ENCODE results near the gene RPGRIP1L.
A peak's percentile ranks its signal among the peaks of the same experiment; 100 is the strongest.
"Not testable (repeated sequence)": the region's sequence is repeated elsewhere in the genome, so short reads cannot be mapped to it uniquely, and the experiment has no call there.

Gene RPGRIP1L

GRCh38 chr16:53711390-53711789, 7.7 kb upstream of the RPGRIP1L start:
- no peak for DNase-seq

GRCh38 chr16:53708490-53708889, 4.8 kb upstream of the RPGRIP1L start:
- no peak for DNase-seq

GRCh38 chr16:53707671-53708070, 4.0 kb upstream of the RPGRIP1L start:
- DNase-seq: no peak

- DNase-seq: no peak
These were observed 770 bp upstream of the RPGRIP1L start for GRCh38 chr16:53704445-53704813.

GRCh38 chr16:53698271-53698670, 5.4 kb downstream of the RPGRIP1L start:
- not testable (repeated sequence) for DNase-seq

- no peak for DNase-seq
These were observed 8.6 kb downstream of the RPGRIP1L start for GRCh38 chr16:53695070-53695469.

- no peak for DNase-seq
These were observed 10.3 kb downstream of the RPGRIP1L start for GRCh38 chr16:53693320-53693719.

- DNase-seq: no peak
These were observed 11.5 kb downstream of the RPGRIP1L start for GRCh38 chr16:53692146-53692545.

GRCh38 chr16:53690771-53691170, 12.9 kb downstream of the RPGRIP1L start:
- DNase-seq: no peak

GRCh38 chr16:53689636-53690035, 14.0 kb downstream of the RPGRIP1L start:
- DNase-seq: no peak

GRCh38 chr16:53686710-53687109, 16.9 kb downstream of the RPGRIP1L start:
- DNase-seq: no peak

- DNase-seq: not testable (repeated sequence)
These were observed 18.3 kb downstream of the RPGRIP1L start for GRCh38 chr16:53685334-53685733.

GRCh38 chr16:53681354-53681753, 22.3 kb downstream of the RPGRIP1L start:
- DNase-seq: no peak

GRCh38 chr16:53680756-53681155, 22.9 kb downstream of the RPGRIP1L start:
- DNase-seq: no peak

- no peak for DNase-seq
These were observed 24.8 kb downstream of the RPGRIP1L start for GRCh38 chr16:53678756-53679343.

GRCh38 chr16:53678155-53678554, 25.5 kb downstream of the RPGRIP1L start:
- DNase-seq: no peak

GRCh38 chr16:53673189-53673588, 30.5 kb downstream of the RPGRIP1L start:
- DNase-seq: no peak

- no peak for DNase-seq
These were observed 31.2 kb downstream of the RPGRIP1L start for GRCh38 chr16:53672461-53672860.

GRCh38 chr16:53668869-53669268, 34.8 kb downstream of the RPGRIP1L start:
- no peak for DNase-seq

- DNase-seq: no peak
These were observed 36.8 kb downstream of the RPGRIP1L start for GRCh38 chr16:53666786-53667415.

GRCh38 chr16:53664724-53665345, 38.8 kb downstream of the RPGRIP1L start:
- DNase-seq: peak; percentile 6

GRCh38 chr16:53662072-53662471, 41.6 kb downstream of the RPGRIP1L start:
- DNase-seq: no peak

- DNase-seq: no peak
These were observed 48.7 kb downstream of the RPGRIP1L start for GRCh38 chr16:53654946-53655345.

- DNase-seq: no peak
These were observed 52.3 kb downstream of the RPGRIP1L start for GRCh38 chr16:53651357-53651756.

GRCh38 chr16:53646506-53646905, 57.2 kb downstream of the RPGRIP1L start:
- DNase-seq: no peak
